GM12865 (cell line): ENCODE data around the gene OSBPL10.

Experiments used
- DNase-seq: peaks from one replicate; pipeline ENCODE4 v3.0.0; 2010; ENCODE audit warnings: low read depth
- H3K4me3 ChIP-seq: 2 replicates; pipeline ENCODE4 v1.5.1; 2011; ENCODE audit warnings: mild to moderate bottlenecking, low read depth, low read length, control low read depth
- TF ChIP-seq, protein P1 (sequence below): IDR thresholded peaks from 2 replicates; pipeline ENCODE4 v1.5.1; 2011; ENCODE audit warnings: low read length, control low read depth, low read depth, inconsistent platforms; ENCODE audit not compliant: insufficient read depth; ENCODE audit errors: missing control alignments

Gene OSBPL10

DNA sequence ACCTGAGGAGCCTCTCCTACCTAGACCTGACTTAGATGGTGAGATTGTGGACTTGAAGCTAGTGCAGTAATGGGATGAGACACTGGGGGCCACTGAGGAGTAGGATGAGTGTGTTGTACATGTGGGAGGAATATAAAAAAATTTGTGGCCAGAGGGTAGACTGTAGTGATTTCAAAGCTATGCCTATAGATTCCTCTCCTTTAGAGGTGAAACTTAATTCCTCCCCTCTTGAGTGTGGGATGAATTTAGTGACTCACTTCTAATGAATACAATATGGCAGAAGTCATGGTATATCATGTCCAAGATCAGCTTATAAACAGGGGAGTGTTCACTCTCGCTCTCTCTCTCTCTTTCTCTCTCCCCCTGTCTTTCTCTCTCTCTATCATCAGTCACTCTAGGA is 7.2 kb upstream of the OSBPL10 start:
- DNase-seq: no peak
- TF ChIP-seq, protein P1, sequence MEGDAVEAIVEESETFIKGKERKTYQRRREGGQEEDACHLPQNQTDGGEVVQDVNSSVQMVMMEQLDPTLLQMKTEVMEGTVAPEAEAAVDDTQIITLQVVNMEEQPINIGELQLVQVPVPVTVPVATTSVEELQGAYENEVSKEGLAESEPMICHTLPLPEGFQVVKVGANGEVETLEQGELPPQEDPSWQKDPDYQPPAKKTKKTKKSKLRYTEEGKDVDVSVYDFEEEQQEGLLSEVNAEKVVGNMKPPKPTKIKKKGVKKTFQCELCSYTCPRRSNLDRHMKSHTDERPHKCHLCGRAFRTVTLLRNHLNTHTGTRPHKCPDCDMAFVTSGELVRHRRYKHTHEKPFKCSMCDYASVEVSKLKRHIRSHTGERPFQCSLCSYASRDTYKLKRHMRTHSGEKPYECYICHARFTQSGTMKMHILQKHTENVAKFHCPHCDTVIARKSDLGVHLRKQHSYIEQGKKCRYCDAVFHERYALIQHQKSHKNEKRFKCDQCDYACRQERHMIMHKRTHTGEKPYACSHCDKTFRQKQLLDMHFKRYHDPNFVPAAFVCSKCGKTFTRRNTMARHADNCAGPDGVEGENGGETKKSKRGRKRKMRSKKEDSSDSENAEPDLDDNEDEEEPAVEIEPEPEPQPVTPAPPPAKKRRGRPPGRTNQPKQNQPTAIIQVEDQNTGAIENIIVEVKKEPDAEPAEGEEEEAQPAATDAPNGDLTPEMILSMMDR: no peak
- no peak overlapping the region for H3K4me3 ChIP-seq

DNA sequence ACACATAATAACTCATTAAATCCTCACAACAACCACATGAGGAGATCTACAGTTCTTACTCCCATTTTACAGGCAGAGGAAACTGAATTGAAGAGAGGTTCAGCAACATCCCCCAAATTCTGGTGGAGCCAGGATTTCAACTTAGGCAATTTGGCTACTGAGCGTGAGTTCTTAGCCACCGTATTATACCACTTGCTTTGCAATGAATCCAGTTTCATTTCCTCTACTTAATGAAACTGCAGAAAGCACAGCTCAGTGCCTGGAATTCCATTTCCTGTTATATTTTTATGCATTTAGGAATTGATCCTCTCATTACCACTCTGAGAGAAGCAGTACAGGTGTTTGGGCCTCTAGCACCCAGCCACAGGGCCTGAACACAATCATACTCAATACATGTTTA is 4.8 kb upstream of the OSBPL10 start:
- TF ChIP-seq, protein P1: no peak
- DNase-seq: no peak
- H3K4me3 ChIP-seq: no peak overlapping the region

DNA sequence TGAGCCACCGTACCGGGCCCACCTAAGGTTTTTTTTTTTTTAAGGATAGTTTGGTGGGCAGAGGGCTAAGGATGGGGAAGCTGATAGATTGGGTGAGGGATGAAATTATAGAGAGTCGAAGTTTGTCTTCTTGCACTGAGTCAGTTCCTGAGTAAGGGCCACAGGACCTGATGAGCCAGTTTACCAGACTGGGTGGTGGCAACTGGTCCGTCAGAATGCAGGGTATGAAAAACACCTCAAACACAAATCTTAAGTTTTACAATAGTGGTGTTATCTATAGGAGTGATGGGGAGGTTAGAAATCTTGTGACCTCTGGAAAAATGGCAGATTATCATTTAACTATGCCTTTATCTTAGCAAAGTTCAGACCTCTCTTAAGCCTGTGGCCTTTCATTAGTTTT is 3.3 kb upstream of the OSBPL10 start:
- TF ChIP-seq, protein P1: no peak
- no peak for DNase-seq
- no peak overlapping the region for H3K4me3 ChIP-seq

DNA sequence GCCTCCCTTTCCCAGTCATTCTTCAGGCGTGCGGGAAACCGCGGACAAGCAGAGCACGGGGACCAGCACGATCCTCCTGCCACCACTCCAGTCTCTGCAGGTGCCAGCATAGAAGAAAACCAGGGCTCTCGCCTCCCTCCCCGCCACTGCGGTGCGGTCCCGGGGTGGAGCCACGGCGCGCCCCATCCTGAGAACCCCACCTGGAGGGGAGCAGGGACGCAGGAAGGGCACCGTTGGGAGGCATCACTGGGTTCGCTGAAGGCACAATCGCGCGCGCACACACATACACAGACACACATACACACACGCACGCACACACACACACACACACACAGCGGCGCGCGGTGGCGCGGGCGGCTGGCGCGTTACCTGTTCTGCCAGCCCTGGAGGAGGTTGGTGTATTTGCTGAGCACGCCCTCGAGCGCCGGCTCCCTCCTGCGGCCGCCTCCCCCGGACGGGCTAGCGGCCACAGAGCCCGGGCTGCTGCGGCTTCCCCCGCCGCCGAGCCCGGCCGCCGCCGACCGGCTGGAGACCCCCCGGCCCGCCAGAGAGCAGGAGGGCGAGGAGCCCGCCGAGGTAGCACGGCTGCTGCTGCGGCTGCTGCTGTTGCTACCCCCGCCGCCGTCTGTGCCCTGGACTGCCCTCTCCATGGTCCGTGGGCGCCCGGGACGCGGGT is 394 bp downstream of the OSBPL10 start:
- DNase-seq: peak; percentile 46
- peak overlapping the region; percentile 25 for H3K4me3 ChIP-seq
- TF ChIP-seq, protein P1: no peak

DNA sequence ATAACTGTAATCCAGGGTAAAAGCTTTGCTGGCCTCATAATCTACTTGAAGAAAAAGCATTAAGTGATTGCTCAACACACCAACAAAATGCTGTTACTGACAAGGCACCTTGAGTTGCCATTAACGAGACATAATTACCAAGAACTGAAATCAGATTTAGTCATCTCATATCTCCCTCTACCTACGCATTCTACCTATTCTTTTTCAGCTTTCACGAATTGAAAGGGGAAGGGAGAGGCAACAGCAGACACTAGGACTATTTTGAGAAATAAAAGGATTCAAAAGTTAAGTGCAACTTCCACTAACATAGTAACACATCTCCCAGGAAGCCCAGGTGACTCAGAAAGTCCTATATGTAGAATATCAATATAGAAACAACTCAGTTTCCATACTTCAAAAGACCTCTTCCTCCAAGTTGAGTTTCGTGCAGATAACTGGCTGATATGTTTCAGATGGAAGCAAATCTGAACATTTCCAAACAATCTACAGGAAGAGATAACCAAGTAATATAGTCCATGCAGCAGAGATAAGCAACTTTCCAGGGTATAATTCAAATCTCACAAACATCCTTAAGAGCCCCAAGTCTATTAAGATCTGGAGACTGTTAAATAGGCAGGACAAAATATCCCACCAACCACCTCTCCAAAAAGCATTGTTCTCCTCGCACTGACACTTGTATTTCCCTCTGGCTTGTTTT is 1.9 kb downstream of the OSBPL10 start:
- TF ChIP-seq, protein P1: no peak
- no peak overlapping the region for H3K4me3 ChIP-seq
- peak; percentile 32 for DNase-seq

DNA sequence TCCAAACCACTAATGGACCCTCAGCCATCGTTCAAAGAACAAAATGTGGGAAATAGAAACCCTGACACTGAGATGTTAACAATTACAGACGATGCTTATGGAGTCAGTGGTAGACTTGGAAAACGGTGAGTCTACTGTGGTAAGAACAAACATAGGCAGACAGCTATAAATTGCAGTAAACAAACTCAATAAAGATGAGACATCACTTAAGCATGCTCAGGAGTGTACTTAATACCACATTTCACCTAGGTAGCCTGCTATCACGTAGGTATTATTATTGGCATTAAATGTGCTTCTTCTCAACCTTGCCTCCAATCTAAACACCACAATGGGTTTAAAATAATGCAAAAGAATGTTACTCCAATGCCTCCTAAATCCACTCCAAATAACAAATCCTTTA is 2.5 kb downstream of the OSBPL10 start:
- no peak overlapping the region for H3K4me3 ChIP-seq

More for the DNA sequence above, 2.5 kb downstream of the OSBPL10 start:
- TF ChIP-seq, protein P1: no peak
- DNase-seq: no peak
